ENCODE results near the gene EPHA4.

GRCh38 chr2:221431477-221431876 lies 140.6 kb downstream of the EPHA4 start:
- TF ChIP-seq, protein P1, sequence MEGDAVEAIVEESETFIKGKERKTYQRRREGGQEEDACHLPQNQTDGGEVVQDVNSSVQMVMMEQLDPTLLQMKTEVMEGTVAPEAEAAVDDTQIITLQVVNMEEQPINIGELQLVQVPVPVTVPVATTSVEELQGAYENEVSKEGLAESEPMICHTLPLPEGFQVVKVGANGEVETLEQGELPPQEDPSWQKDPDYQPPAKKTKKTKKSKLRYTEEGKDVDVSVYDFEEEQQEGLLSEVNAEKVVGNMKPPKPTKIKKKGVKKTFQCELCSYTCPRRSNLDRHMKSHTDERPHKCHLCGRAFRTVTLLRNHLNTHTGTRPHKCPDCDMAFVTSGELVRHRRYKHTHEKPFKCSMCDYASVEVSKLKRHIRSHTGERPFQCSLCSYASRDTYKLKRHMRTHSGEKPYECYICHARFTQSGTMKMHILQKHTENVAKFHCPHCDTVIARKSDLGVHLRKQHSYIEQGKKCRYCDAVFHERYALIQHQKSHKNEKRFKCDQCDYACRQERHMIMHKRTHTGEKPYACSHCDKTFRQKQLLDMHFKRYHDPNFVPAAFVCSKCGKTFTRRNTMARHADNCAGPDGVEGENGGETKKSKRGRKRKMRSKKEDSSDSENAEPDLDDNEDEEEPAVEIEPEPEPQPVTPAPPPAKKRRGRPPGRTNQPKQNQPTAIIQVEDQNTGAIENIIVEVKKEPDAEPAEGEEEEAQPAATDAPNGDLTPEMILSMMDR (IDR thresholded peaks at IDR 0.05; ENCODE audit: insufficient read depth, low read depth, low read length), result no peak
- no peak for TF ChIP-seq EZH2 (IDR thresholded peaks at IDR 0.05; ENCODE audit: insufficient read depth, low read length)
